LHCN-M2 (cell line): Measurements from ENCODE around the gene DUS2. TPM values are rescaled to one million over a fixed set of nuclear protein-coding genes. Genes with fewer than 3 reads are reported as not detected.
"Not testable (repeated sequence)": the region's sequence is repeated elsewhere in the genome, so short reads cannot be mapped to it uniquely, and the experiment has no call there.

Experiments
- DNase-seq: peaks from one replicate; pipeline ENCODE4 v3.0.0-alpha.2; 2012; ENCODE audit warnings: low read depth
- total RNA-seq: library from RNA; depleted of rRNA; stranded (reverse); fragments of >200 nt; gene quantifications from 2 replicates; pipeline ENCODE4 v1.2.3, GENCODE V29; 2014

Gene DUS2
- total RNA-seq, 1 experiment from 2014 or later, result 20.1 TPM

DNA sequence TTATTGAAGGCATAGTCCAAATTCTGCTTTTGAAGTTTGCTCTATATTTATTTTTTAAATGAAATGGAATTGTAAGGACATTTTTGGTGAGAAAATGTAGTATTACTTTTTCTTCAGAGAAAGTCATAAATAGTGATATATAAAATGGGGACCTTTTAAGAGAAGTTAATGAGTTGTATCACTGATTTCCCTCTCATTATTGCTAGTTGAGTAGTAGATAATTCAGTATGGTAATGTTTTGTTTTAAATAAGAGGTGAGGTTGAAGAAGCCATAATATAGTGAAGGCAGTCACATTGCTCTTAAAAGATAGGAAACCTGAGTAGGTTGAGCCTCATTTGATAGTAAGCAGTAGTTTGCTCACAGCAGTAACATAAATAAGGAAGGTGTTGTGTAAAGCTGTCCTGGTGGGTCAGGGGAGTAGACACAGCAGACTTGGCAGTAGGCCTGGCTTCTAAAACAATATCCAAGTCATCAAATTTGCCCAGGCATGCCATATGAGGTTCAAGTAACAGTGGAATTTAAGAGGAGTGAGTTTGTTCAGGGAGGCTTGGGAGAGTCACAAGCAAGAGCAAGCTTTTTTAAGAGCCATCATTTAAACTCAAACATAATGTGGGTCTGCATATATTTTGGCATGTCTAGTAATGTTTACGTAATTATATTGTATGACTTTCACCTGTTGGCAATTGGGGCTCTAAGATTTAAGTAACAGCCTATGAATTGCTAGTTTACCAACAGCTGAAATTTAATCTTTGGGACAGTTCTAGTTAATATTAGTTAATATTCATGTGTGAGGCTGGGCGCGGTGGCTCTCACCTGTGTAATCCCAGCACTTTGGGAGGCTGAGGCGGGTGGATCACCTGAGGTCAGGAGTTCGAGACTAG lies 68.5 kb downstream of the DUS2 start:
- peak; percentile 75 for DNase-seq

DNA sequence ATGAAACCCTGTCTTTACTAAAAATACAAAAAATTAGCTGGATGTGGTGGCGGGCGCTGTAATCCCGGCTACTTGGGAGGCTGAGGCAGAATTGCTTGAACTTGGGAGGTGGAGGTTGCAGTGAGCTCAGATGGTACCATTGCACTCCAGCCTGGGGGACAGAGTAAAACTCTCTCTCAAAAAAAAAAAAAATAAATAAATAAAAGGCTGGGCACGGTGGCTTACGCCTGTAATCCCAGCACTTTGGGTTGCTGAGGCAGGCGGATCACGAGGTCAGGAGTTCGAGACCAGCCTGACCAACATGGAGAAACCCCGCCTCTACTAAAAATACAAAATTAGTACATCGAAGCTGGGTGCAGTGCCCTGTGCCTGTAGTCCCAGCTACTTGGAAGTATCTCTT lies 69.2 kb downstream of the DUS2 start:
- DNase-seq, result not testable (repeated sequence)

DNA sequence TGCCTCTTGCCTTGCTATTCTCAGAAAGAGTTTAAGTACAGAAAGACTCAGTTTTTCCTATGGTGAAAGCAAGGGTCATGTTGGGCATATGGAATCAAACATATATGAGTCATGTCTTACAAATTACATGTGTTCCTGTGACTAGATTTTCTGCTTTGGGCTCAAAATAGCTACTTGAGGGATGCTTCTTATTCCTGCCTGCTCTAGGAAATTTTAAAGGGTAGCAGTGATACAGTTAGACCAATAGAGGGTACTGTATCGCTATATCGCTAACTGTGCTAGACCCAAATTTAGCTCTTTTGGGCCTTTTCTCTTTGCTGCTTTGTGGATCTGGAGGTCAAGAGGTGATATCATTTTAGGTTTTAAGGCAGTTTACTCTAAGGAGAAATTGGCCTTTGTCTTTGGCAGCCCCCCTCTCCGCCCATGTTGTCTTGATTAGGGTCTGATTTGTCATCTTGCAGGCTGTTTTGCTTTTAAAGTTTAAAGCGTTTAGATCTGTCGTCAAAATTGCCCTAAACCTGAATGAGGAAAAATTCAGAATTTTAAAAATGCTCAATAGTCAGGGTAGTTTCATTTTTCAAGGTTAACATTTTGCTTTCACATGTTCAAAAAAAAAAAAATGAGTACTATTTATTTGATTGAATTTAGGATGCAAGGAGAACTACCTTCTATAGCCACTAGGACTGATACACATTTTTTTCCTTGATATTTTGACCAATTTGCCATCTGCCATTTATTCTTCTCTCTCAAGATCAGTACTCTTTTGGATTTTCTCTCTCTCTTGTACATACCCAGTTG lies 70.9 kb downstream of the DUS2 start:
- peak; percentile 64 for DNase-seq

DNA sequence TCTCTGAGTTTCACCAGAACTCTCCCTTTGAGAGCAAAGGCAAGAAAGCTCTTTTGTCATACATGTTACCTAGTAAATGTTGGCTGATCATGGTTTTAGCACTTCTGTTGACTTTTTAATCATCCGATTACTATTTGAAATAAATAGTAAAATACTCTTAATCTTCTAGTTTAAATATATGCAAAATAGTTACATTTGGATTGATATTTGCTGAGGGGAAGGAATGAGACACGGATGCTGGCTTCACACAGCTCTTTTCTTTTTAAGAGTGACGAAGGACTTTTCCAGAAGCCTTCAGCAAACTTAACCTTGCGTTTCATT lies 71.5 kb downstream of the DUS2 start:
- DNase-seq, result no peak

DNA sequence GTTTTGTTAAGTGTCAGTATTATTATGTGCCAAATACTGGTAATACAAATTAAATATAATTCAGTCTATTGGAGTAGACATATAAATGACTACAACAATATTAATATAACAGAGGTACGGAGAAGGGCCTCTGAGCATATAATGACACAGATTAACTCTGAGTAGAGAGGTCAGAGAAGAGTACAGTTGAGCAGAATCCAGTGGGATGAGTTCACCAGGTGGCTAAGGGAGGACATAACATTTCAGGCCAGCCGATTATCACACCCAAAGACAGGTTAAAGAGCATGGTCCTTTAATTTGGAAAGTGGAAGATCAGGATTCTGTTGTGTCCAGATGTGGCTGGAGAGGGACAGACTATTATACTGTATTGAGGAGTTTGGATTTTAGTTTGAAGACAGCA lies 73.4 kb downstream of the DUS2 start:
- no peak for DNase-seq

DNA sequence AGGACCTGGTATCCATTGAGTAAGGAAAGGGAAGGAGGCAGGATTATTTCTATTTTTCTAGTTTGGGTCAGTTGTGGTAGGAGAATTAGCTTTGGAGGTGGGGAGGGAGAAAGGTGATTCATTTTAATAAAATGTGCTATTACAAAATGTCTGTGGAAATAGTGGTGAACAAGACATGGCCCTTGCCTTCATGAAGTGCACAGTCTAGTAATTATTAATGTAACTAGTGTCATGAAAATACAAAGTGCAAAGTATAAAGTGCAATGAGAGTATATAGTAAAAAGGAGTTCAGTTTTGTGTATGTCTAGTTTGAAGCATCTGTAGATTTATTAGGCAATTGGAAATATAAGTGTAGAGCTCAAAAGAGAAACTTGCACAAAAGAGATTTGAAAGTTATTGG lies 74.0 kb downstream of the DUS2 start:
- DNase-seq, result no peak

DNA sequence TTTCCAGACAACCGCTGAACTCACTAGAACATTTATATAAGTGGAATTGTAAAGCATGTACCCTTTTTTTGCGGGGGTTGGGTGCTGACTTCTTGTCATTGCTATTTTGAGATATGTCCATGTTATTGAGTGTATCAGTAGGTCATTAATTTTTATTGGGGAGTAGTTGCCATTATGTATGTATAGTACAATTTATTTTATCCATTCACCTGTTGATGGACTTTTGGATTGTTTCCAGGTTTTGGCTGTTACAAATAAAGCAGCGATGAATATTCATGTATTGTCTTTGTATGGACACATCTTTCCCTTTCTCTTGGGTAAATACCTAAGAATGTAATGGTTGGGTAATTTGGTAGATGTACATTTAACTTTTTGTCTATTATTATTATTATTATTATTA lies 74.8 kb downstream of the DUS2 start:
- no peak for DNase-seq

DNA sequence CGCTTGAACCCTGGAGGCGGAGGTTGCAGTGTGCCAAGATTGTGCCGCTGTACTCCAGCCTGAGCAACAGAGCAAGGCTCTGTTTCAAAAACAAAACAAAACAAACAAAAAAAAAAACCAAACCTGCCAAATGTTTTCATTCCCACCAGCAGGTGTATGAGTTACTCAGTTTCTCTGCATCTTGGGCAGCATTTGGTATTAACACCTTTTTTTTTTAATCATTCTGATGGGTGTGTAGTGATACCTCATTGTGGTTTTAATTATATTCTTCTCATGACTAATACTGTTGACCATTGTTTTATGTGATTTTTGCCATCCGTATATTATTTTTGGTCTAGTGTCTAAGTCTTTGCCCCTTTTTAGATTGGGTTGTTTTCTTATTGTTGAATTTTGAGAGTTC lies 77.4 kb downstream of the DUS2 start:
- DNase-seq, result peak; percentile 8

DNA sequence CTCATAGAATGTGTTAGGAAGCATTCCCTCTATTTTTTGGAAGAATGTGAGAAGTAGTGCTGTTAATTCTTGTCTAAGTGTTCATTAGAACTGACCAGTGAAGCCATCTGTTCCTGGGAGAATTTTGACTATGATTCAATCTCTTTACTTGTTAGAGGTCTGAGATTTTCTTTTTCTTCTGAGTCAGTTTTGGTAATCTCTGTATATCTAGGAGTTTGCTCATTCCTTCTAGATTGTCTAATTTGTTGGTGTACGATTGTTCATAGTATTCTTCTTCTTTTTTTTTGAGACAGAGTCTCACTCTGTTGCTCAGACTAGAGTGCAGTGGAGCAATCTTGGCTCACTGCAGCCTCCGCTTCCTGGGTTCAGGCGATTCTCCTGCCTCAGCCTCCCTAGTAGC lies 82.5 kb downstream of the DUS2 start:
- no peak for DNase-seq

DNA sequence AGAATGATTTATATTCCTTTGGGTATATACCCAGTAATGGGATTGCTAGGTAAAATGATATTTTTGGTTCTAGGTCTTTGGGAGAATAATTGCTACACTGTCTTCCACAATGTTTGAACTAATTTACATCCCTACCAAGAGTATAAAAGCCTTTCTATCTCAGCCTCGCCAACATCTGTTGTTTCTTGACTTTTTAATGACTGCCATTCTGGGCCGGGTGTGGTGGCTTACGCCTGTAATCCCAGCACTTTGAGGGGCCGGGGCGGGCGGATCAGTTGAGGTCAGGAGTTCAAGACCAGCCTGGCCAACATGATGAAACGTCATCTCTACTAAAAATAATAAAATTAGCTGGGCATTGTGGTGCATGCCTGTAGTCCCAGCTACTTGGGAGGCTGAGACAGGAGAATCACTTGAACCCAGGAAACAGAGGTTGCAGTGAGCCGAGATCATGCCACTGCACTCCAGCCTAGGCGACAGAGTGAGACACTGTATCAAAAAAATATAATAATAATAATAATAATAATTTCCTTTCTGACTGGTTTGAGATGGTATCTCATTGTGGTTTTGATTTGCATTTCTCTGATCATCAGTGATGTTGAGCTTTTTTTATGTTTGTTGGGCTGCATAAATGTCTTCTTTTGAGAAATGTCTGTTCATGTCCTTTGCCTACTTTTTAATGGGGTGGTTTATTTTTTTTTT lies 84.3 kb downstream of the DUS2 start:
- not testable (repeated sequence) for DNase-seq

DNA sequence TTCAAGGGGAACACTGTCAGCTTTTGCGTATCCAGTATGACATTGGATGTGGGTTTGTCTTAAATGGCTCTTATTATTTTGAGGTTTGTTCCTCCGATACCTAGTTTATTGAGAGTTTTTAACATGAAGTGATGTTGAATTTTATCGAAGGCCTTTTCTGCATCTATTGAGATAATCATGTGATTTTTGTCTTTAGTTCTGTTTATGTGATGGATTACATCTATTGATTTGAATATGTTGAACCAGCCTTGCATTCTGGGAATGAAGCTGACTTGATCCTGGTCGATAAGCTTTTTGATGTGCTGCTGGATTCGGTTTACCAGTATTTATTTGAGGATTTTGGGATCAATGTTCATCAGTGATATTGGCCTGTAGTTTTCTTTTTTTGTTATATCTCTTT lies 86.1 kb downstream of the DUS2 start:
- DNase-seq, result not testable (repeated sequence)

DNA sequence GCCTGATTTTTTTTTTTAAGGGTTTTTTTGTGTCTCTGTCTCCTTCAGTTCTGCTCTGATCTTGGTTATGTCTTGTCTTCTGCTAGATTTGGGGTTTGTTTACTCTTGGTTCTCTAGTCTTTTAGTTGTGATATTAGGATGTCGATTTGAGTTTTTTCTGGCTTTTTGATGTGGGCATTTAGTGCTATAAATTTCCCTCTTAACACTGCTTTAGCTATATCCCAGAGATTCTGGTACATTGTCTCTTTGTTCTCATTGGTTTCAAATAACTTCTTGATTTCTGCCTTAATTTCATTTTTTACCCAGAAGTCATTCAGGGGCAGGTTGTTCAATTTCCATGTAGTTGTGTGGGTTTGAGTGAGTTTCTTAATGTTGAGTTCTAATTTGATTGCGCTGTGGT lies 87.5 kb downstream of the DUS2 start:
- DNase-seq, result not testable (repeated sequence)

DNA sequence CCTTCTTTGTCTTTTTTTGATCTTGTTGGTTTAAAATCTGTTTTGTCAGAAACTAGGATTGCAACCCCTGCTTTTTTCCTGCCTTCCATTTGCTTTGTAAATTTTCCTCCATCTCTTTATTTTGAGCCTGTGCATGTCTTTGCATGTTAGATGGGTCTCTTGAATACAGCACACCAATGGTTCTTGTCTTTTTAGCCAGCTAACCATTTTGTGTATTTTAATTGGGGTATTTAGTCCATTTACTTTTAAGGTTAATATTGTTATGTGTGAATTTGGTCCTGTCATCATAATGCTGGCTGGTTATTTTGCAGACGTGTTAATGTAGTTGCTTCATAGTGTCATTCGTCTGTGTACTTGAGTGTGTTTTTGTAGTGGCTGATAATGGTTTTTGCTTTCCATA lies 88.3 kb downstream of the DUS2 start:
- no peak for DNase-seq

DNA sequence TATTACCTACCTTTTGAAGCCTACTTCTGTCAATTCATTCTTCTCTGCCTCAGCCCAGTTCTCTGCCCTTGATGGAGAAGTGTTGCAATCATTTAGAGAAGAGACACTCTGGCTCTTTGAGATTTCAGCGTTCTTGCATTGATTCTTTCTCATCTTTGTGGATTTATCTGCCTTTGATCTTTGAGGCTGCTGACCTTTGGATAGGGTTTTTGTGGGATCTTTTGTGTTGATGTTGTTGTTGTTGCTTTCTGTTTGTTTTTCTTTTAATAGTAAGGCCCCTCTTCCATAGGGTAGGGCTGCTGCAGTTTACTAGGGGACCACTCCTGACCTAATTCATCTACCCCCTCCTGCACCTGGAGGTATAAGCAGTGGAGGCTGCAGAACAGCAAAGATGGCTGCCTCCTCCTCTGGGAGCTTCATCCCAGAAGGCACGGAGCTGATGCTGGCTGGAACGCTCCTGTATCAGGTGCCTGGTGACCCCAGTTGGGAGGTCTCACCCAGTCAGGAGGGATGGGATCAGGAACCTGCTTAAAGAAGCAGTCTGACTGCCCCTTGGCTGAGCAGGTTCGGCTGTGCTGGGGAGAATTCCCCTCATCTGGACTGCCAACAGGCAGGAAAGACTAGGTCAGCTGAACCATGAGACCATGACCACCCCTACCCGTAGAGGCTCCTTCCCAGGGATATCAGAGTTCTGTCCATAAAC lies 90.1 kb downstream of the DUS2 start:
- DNase-seq, result no peak

DNA sequence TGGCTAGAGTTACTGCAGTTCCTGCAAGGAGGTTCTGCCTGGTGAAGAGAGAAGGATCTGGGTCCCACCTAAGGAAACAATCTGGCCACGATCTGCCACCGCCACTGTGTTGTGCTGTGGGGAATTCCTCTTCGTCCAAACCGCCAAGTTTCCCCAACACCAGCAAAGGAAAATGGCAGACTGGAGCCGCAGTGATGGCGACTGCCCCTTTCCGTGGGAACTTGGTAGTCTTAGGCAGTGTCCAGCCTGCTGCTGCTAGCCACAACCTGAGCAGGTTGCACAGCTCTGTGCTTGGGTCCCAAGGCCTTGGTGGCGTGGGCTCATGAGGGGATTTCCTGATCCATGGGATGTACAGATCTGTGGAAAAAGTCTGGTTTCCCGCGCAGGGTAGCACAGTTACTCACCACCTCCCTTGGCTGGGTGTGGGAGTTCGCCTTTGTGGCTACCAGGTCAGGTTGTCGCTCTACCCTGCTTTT lies 90.7 kb downstream of the DUS2 start:
- no peak for DNase-seq

DNA sequence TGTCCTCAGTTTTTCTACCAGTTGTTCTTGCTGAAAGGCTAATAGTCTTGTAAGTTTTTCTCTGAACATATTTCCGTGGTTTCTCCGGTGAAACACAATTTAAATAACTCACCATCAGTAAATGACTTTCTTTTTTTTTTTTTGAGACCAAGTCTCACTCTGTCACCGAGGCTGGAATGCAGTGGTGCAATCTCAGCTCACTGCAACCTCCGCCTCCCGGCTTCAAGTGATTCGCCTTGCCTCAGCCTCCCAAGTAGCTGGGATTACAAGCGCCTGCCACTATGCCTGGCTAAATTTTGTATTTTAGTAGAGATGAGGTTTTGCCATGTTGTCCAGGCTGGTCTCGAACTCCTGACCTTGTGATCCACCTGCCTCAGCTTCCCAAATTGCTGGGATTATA lies 91.9 kb downstream of the DUS2 start:
- peak; percentile 8 for DNase-seq

DNA sequence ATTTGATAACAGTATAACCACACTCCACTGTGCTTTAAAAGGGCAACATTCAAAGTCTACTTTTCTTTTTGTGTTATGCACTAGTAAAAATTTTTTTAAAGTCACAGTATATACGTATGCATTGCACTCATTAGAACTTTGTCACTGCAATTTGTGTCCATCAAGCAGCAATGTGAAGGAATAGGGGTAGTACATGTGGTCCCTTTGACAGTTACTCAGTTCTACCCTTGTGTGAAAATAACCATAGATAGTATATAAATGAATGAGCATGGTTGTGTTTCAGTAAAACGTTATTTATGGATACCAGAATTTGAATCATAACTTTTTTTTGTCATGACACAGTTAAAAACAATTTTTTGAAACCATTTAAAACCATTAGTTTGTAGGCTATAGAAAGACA lies 92.8 kb downstream of the DUS2 start:
- no peak for DNase-seq

DNA sequence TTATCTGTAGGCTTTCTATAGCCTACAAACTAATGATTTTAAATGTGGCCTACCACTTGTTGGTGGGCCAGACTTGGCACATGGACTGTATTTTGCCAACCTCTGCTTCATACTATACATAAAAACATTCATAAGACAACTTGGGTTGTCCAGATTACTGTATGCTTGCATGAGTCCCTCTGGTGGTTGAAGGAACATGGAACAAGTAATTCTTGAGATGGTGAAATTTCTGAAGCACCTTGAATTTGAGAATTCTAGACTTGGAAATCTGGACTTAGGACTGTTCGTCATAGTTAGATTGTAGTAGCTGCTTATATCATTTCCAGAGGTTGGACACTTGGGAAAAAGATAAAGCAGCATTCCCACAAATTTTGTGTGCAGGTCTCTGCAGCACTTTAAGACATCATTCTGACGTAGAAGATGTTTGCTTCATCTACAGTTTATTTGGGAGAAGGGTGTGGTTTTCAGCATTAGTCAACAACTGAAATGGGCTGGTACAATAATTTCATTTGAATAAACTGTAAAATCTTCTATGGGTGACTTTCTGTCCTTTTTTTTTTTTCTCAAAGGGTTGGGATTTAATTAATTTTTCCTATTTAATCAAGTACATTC lies 93.3 kb downstream of the DUS2 start:
- peak; percentile 31 for DNase-seq

DNA sequence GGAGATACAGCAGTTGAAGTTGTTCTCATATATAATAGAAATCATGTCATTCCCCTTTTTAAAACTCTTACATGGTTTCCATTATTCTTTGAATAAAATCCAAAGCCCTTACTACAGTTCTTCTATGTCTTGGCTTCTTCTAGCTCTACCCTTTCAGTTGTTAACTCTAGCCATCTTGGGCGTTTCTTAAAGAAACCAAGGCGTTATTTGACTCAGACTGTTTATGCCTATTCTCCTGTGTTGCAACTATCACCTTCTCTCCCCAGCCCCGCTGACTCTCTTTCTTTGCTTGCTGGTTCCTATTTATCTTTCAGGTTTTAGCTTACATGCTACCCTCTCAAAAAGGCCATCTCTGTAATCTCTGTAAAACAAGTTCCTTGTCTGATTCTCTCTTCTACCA lies 94.8 kb downstream of the DUS2 start:
- no peak for DNase-seq

DNA sequence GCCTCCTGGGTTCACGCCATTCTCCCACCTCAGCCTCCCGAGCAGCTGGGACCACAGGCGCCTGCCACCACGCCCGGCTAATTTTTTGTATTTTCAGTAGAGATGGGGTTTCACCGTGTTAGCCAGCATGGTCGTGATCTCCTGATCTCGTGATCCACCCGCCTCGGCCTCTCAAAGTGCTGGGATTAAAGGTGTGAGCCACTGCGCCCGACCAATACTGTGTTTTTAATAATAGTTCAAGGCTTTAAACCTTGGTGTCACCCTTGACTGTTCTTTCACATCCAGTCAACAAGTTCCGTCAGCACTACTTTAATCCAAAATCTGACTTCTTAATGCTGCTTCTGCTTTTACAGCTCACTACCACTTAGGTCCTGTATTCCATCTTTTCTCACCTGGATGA lies 95.9 kb downstream of the DUS2 start:
- DNase-seq, result not testable (repeated sequence)

DNA sequence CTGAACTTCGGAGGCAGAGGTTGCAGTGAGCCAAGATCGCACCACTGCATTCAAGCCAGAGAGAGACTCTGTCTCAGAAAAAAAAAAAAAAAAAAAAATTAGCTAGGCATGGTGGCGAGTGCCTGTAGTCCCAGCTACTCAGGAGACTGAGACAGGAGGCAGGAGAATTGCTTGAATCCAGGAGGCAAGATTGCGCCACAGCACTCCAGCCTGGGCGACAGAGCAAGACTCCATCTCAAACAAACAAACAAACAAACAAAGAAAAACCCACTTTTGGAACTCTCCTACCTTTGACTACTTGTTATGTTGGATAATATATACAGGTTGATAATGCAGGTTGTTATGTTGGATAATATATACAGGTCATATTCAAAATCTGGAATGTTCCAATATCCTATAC lies 97.4 kb downstream of the DUS2 start:
- not testable (repeated sequence) for DNase-seq
